ENCODE results near the gene MOCOS. TPM values are rescaled to one million over a fixed set of nuclear protein-coding genes. Genes with fewer than 3 reads are reported as not detected.

The MOCOS gene
- total and polyA plus RNA-seq, 2 of the 8 experiments (the other 6 are each of a cell fraction or from before 2014, with no cell fraction given) = 4.7 to 5.8 TPM

DNA sequence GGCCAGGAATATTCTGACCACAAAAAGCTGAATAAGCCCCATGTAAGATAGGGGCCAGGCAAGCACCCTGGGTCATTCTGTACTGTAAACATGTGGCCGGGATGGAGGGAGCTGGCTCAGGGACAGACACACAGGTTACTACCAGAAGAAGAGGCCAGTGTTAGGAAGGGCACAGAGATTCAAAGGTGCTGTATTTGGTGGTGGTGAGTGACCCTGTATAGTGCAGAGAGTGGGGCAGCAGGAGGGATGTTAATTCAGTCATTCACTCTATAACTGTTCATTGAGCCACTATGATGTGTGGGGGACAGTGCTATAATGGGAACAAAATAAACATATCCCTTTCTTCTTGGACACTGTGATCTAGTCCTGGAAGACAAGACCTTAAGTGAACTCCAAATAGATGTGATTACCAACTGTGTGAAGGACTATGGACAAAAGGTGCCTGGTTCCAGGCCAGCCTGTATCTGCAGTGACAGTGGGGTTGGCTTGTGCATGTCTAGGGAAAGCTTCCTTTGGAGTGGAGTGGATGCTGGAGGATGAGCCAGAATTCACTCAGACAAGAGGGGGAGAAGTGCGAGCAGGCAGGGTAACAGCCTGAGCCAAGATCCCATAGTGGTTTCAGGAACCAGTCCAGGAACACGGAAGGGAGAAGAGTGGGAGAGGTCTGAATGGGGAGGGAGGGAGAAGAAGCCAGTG, 8.3 kb downstream of the MOCOS start (continued):
- TF ChIP-seq, protein P1, sequence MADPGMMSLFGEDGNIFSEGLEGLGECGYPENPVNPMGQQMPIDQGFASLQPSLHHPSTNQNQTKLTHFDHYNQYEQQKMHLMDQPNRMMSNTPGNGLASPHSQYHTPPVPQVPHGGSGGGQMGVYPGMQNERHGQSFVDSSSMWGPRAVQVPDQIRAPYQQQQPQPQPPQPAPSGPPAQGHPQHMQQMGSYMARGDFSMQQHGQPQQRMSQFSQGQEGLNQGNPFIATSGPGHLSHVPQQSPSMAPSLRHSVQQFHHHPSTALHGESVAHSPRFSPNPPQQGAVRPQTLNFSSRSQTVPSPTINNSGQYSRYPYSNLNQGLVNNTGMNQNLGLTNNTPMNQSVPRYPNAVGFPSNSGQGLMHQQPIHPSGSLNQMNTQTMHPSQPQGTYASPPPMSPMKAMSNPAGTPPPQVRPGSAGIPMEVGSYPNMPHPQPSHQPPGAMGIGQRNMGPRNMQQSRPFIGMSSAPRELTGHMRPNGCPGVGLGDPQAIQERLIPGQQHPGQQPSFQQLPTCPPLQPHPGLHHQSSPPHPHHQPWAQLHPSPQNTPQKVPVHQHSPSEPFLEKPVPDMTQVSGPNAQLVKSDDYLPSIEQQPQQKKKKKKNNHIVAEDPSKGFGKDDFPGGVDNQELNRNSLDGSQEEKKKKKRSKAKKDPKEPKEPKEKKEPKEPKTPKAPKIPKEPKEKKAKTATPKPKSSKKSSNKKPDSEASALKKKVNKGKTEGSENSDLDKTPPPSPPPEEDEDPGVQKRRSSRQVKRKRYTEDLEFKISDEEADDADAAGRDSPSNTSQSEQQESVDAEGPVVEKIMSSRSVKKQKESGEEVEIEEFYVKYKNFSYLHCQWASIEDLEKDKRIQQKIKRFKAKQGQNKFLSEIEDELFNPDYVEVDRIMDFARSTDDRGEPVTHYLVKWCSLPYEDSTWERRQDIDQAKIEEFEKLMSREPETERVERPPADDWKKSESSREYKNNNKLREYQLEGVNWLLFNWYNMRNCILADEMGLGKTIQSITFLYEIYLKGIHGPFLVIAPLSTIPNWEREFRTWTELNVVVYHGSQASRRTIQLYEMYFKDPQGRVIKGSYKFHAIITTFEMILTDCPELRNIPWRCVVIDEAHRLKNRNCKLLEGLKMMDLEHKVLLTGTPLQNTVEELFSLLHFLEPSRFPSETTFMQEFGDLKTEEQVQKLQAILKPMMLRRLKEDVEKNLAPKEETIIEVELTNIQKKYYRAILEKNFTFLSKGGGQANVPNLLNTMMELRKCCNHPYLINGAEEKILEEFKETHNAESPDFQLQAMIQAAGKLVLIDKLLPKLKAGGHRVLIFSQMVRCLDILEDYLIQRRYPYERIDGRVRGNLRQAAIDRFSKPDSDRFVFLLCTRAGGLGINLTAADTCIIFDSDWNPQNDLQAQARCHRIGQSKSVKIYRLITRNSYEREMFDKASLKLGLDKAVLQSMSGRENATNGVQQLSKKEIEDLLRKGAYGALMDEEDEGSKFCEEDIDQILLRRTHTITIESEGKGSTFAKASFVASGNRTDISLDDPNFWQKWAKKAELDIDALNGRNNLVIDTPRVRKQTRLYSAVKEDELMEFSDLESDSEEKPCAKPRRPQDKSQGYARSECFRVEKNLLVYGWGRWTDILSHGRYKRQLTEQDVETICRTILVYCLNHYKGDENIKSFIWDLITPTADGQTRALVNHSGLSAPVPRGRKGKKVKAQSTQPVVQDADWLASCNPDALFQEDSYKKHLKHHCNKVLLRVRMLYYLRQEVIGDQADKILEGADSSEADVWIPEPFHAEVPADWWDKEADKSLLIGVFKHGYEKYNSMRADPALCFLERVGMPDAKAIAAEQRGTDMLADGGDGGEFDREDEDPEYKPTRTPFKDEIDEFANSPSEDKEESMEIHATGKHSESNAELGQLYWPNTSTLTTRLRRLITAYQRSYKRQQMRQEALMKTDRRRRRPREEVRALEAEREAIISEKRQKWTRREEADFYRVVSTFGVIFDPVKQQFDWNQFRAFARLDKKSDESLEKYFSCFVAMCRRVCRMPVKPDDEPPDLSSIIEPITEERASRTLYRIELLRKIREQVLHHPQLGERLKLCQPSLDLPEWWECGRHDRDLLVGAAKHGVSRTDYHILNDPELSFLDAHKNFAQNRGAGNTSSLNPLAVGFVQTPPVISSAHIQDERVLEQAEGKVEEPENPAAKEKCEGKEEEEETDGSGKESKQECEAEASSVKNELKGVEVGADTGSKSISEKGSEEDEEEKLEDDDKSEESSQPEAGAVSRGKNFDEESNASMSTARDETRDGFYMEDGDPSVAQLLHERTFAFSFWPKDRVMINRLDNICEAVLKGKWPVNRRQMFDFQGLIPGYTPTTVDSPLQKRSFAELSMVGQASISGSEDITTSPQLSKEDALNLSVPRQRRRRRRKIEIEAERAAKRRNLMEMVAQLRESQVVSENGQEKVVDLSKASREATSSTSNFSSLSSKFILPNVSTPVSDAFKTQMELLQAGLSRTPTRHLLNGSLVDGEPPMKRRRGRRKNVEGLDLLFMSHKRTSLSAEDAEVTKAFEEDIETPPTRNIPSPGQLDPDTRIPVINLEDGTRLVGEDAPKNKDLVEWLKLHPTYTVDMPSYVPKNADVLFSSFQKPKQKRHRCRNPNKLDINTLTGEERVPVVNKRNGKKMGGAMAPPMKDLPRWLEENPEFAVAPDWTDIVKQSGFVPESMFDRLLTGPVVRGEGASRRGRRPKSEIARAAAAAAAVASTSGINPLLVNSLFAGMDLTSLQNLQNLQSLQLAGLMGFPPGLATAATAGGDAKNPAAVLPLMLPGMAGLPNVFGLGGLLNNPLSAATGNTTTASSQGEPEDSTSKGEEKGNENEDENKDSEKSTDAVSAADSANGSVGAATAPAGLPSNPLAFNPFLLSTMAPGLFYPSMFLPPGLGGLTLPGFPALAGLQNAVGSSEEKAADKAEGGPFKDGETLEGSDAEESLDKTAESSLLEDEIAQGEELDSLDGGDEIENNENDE (IDR thresholded peaks at IDR 0.05; ENCODE audit: insufficient replicate concordance, low read length) = no peak
- TF ChIP-seq CHD1 (IDR thresholded peaks at IDR 0.05; ENCODE audit: low read depth, low read length) (no peak), EZH2 (IDR thresholded peaks at IDR 0.05; ENCODE audit: low read depth, low read length, severe bottlenecking) (no peak), CEBPB (IDR thresholded peaks at IDR 0.05; ENCODE audit: low read depth, low read length) (no peak), BRCA1 (IDR thresholded peaks at IDR 0.05; ENCODE audit: low read depth, low read length) (no peak), SIN3A (conservative IDR thresholded peaks at IDR 0.05 in 1 of 2, IDR thresholded peaks at IDR 0.05 in 1 of 2; ENCODE audit: low read depth in 1 of 2, low read length in 2 of 2) (no peak), RBBP5 (IDR thresholded peaks at IDR 0.05; ENCODE audit: borderline replicate concordance, low read depth, low read length) (no peak)

Data from H1 (cell line).